GM12878 (cell line): ENCODE measurements around the gene GPC5. TPM values are rescaled to one million over a fixed set of nuclear protein-coding genes. Genes with fewer than 3 reads are reported as not detected.

Experiments
- ATAC-seq: fragments of 200-7000 bp; cut with Tn5 transposase; 3 replicates; pipeline ENCODE4 v1.9.1; 2020; ENCODE audit warnings: mild to moderate bottlenecking, moderate library complexity
- BruUV-seq: library from RNA; stranded (reverse); fragments of 400-500 nt; replicated peaks from 2 replicates; lab custom pipeline; 2021; lab: Mats Ljungman, UMichigan
- CTCF ChIA-PET: fragments of 300-600 bp; sonication (Branson Sonifier 250); formaldehyde crosslinking; extraction: SDS; loops from one replicate; lab custom pipeline; 2021; ENCODE audit warnings: inconsistent platforms; lab: Yijun Ruan, JAX
- POLR2A ChIA-PET: fragments of 350-600 bp; formaldehyde crosslinking; extraction: SDS; loops from one replicate; lab custom pipeline; 2021; ENCODE audit warnings: inconsistent platforms; lab: Charles Lee
- RAD21 ChIA-PET: fragments of 300-600 bp; sonication (Branson Sonifier 250); formaldehyde crosslinking; loops from one replicate; lab custom pipeline; 2023; ENCODE audit warnings: antibody characterized with exemption; ENCODE audit not compliant: unreplicated experiment; lab: Charles Lee
- SMC1A ChIA-PET: fragments of 300-600 bp; sonication (Branson Sonifier 250); formaldehyde crosslinking; loops from one replicate; lab custom pipeline; 2023; ENCODE audit not compliant: unreplicated experiment, uncharacterized antibody; lab: Charles Lee
- DNase-seq: peaks from one replicate; pipeline ENCODE4 v3.0.0-alpha.2; 2011; ENCODE audit warnings: low read depth, low spot score
- FAIRE-seq: peaks from 3 replicates; lab custom pipeline; 2011; peaks lifted over from hg19 to GRCh38; lab: Jason Lieb, UNC
- H2AFZ ChIP-seq: 2 replicates; pipeline ENCODE4 v1.6.0; 2011; ENCODE audit warnings: low read depth, low read length, control low read depth; ENCODE audit not compliant: control insufficient read depth
- H3K27ac ChIP-seq: 2 replicates; pipeline ENCODE4 v1.5.1; 2011; ENCODE audit warnings: control low read depth; ENCODE audit not compliant: control insufficient read depth, insufficient read depth
- H3K27me3 ChIP-seq, 2 experiments: replicated peaks in 1 of 2; 2 replicates each; pipeline versions ENCODE4 v1.6.0 to v1.6.1; 2011; ENCODE audit warnings: low read length in 1 of 2; ENCODE audit not compliant: control insufficient read depth in 2 of 2, insufficient read depth in 2 of 2
- H3K36me3 ChIP-seq, 2 experiments: 2 replicates each; pipeline ENCODE4 v1.5.1; 2011; ENCODE audit warnings: low read length in 1 of 2; ENCODE audit not compliant: control insufficient read depth in 2 of 2, insufficient read depth in 2 of 2
- H3K4me1 ChIP-seq: 2 replicates; pipeline ENCODE4 v1.6.1; 2011; ENCODE audit warnings: mild to moderate bottlenecking, low read length, moderate library complexity, mixed read lengths; ENCODE audit not compliant: control insufficient read depth, insufficient read depth
- H3K4me2 ChIP-seq: 2 replicates; pipeline ENCODE4 v1.6.0; 2011; ENCODE audit warnings: control low read depth; ENCODE audit not compliant: control insufficient read depth, insufficient read depth
- H3K4me3 ChIP-seq: fragments of 200-600 bp; sonication (generic); 2 replicates; pipeline ENCODE4 v1.5.1; 2016
- H3K79me2 ChIP-seq: 2 replicates; pipeline ENCODE4 v1.6.0; 2011; ENCODE audit warnings: low read length; ENCODE audit not compliant: control insufficient read depth, insufficient read depth
- H3K9ac ChIP-seq: 2 replicates; pipeline ENCODE4 v1.8.0; 2011; ENCODE audit warnings: low read length, control low read depth, mixed read lengths; ENCODE audit not compliant: control insufficient read depth, insufficient read depth
- H3K9me3 ChIP-seq: replicated peaks from 3 replicates; pipeline ENCODE4 v1.5.1; 2011; ENCODE audit warnings: mild to moderate bottlenecking, low read length; ENCODE audit not compliant: control insufficient read depth, insufficient read depth
- H4K20me1 ChIP-seq: 2 replicates; pipeline ENCODE4 v1.6.0; 2011; ENCODE audit not compliant: control insufficient read depth, insufficient read depth
- BCL3 ChIP-seq: IDR thresholded peaks from 2 replicates; pipeline ENCODE4 v1.6.1; 2011; ENCODE audit warnings: borderline replicate concordance, low read depth, mild to moderate bottlenecking, moderate library complexity, low read length; ENCODE audit not compliant: insufficient read depth, poor library complexity, severe bottlenecking
- KAT2A ChIP-seq: conservative IDR thresholded peaks from 2 replicates; pipeline ENCODE4 v1.6.1; 2011; ENCODE audit warnings: low read depth, low read length; ENCODE audit not compliant: control insufficient read depth
- MEF2B ChIP-seq: fragments of 450-650 bp; IDR thresholded peaks from 2 replicates; pipeline ENCODE4 v1.6.1; 2018; ENCODE audit warnings: mild to moderate bottlenecking, moderate library complexity; ENCODE audit not compliant: partially characterized antibody, poor library complexity, severe bottlenecking
- MYC ChIP-seq: IDR thresholded peaks from 2 replicates; pipeline ENCODE4 v1.6.1; 2011; ENCODE audit warnings: mild to moderate bottlenecking, low read length, moderate library complexity, inconsistent platforms; ENCODE audit not compliant: insufficient read depth, insufficient replicate concordance, insufficient read length, severe bottlenecking
- NKRF ChIP-seq: fragments of 450-650 bp; conservative IDR thresholded peaks from 2 replicates; pipeline ENCODE4 v1.6.1; 2017; ENCODE audit warnings: mild to moderate bottlenecking, moderate library complexity
- PRDM15 ChIP-seq: fragments of 450-650 bp; formaldehyde crosslinking; IDR thresholded peaks from 2 replicates; pipeline ENCODE4 v1.4.0; 2020; ENCODE audit warnings: mild to moderate bottlenecking, moderate library complexity
- SIX5 ChIP-seq: IDR thresholded peaks from 2 replicates; pipeline ENCODE4 v1.6.1; 2011; ENCODE audit warnings: mild to moderate bottlenecking, low read depth, low read length, moderate library complexity; ENCODE audit not compliant: severe bottlenecking
- WGBS: methylation state at CpG from one replicate; pipeline ENCODE4 v1.1.6; 2016; ENCODE audit warnings: low lambda C conversion rate; ENCODE audit not compliant: insufficient replicate concordance, insufficient coverage; ENCODE audit errors: missing lambda C conversion rate; 5-methylcytosine and 5-hydroxymethylcytosine counted together
- in situ Hi-C: fragments of 300-500 bp; cut with MboI; formaldehyde crosslinking; loops from 9 replicates; pipeline ENCODE4 v1.14.3; 2018; ENCODE audit warnings: mixed read lengths
- intact Hi-C: fragments of 100-400 bp; cut with micrococcal nuclease; formaldehyde crosslinking; loops from one replicate; pipeline ENCODE4 v1.14.2; 2022; ENCODE audit not compliant: unreplicated experiment
- polyA plus RNA-seq, 11 experiments: library from polyadenylated mRNA; depleted of rRNA in 4 of 11; unstranded in 6 of 11; stranded (reverse) in 5 of 11; fragments of >200 nt; fragmentation: Nextera tagmentation in 4 of 11; fragmentation: Illumina TruSeq in 1 of 11; extraction: Ambion mirVana in 4 of 11; extraction: Trizol in 1 of 11; gene quantifications; 1 replicate in 1 of 11; 2 replicates in 10 of 11; pipeline versions ENCODE4 v1.2.1 to v1.2.3, GENCODE V29; 2011 to 2016; ENCODE audit warnings: inconsistent platforms in 2 of 11, missing spikeins in 2 of 11, low read depth in 1 of 11
- total RNA-seq, 4 experiments: library from RNA; depleted of rRNA in 3 of 4; stranded (reverse); fragments of >200 nt in 3 of 4; fragmentation: Illumina TruSeq in 1 of 4; extraction: Trizol in 1 of 4; gene quantifications; 2 replicates each; pipeline versions ENCODE4 v1.2.1 to v1.2.3, GENCODE V29; 2013 to 2021

The GPC5 gene
- total and polyA plus RNA-seq, 10 of the 15 experiments (the other 5 are each of a cell fraction or from before 2014, with no cell fraction given), result 0.05 to 0.87 (median 0.44) TPM; not detected in 1

- WGBS, result 30% methylated on average over 5 of the region's 5 CpGs
- H3K27ac ChIP-seq, result no peak overlapping the region
- no TSS peak for BruUV-seq
- ChIA-PET RAD21 (no interaction called here), POLR2A (no interaction called here), SMC1A (no interaction called here), CTCF (no interaction called here)
- H3K9me3 ChIP-seq, result no peaks in the 10 kb centered on the region
- in situ Hi-C loops (no loop called here), intact Hi-C loops (no loop called here)
- no peak for DNase-seq
- no peaks in the 10 kb centered on the region for H4K20me1 ChIP-seq
- H3K79me2 ChIP-seq, result no peaks in the 10 kb centered on the region
- no peak overlapping the region for H3K9ac ChIP-seq
- no peak for FAIRE-seq
- H3K27me3 ChIP-seq, result no peaks in the 10 kb centered on the region
- H2AFZ ChIP-seq, result no peak overlapping the region
- H3K4me3 ChIP-seq, result no peak overlapping the region
- H3K4me1 ChIP-seq, result no peaks in the 10 kb centered on the region
- ATAC-seq, result no peak
- no peak overlapping the region for H3K4me2 ChIP-seq
- H3K36me3 ChIP-seq, result no peaks in the 10 kb centered on the region
- no peak for TF ChIP-seq MYC
- TF ChIP-seq PRDM15, result no peak
- no peak for TF ChIP-seq SIX5
- TF ChIP-seq KAT2A, result no peak
- no peak for TF ChIP-seq BCL3
- no peak for TF ChIP-seq NKRF
- TF ChIP-seq MEF2B, result no peak
Measured at GRCh38 chr13:92232871-92233270, 834.5 kb downstream of the GPC5 start.
